HCT116 (cell line): ENCODE data around the gene GRIA1. TPM values are rescaled to one million over a fixed set of nuclear protein-coding genes. Genes with fewer than 3 reads are reported as not detected.

Experiments
- ATAC-seq: fragments of 200-7000 bp; cut with Tn5 transposase; 2 replicates; pipeline ENCODE4 v1.9.1; 2020; ENCODE audit warnings: mild to moderate bottlenecking, moderate library complexity
- BruUV-seq: library from RNA; stranded (reverse); fragments of 400-500 nt; replicated peaks from 2 replicates; lab custom pipeline; 2021; lab: Mats Ljungman, UMichigan
- CTCF ChIA-PET: fragments of 300-600 bp; sonication (Branson Sonifier 250); formaldehyde crosslinking; loops from one replicate; lab custom pipeline; 2021; ENCODE audit warnings: antibody characterized with exemption; lab: Charles Lee
- POLR2A ChIA-PET: fragments of 300-600, 350-600 bp; sonication (Branson Sonifier 250); formaldehyde crosslinking; loops from one replicate; lab custom pipeline; 2021; ENCODE audit warnings: antibody characterized with exemption; lab: Charles Lee
- RAD21 ChIA-PET, 2 experiments: fragments of 300-600 bp; sonication (Branson Sonifier 250); formaldehyde crosslinking; loops; one replicate each; lab custom pipeline; 2023; ENCODE audit warnings: low total read pairs in 2 of 2; ENCODE audit not compliant: uncharacterized antibody in 2 of 2, unreplicated experiment in 2 of 2, low non-redundant PET in 1 of 2; lab: Charles Lee
- DNase-seq: peaks from one replicate; pipeline ENCODE4 v3.0.0-alpha.2; 2010; ENCODE audit warnings: low read depth, low spot score
- H2AFZ ChIP-seq: fragments of 200-600 bp; shearing (Covaris generic), sonication (generic); 2 replicates; pipeline ENCODE4 v1.6.1; 2017; ENCODE audit warnings: low read depth, mixed run types, mixed read lengths, antibody characterized with exemption, low read length; ENCODE audit not compliant: poor library complexity, severe bottlenecking
- H3K27ac ChIP-seq: 2 replicates; pipeline ENCODE4 v1.5.1; 2012; ENCODE audit warnings: low read depth, low read length
- H3K27me3 ChIP-seq: fragments of 200-600 bp; sonication (generic); 2 replicates; pipeline ENCODE4 v1.6.1; 2016; ENCODE audit warnings: mixed run types, low read length, mixed read lengths; ENCODE audit not compliant: insufficient read depth
- H3K36me3 ChIP-seq, 2 experiments: fragments of 200-500 bp in 1 of 2; fragments of 200-600 bp in 1 of 2; sonication (Bioruptor generic) in 1 of 2; sonication (generic) in 1 of 2; 2 replicates each; pipeline versions ENCODE4 v1.5.1 to v1.6.1; 2014 to 2016; ENCODE audit warnings: low read length in 2 of 2, inconsistent platforms in 1 of 2, mixed read lengths in 1 of 2, mixed run types in 1 of 2; ENCODE audit not compliant: insufficient read depth in 2 of 2, control insufficient read depth in 1 of 2
- H3K4me1 ChIP-seq, 2 experiments: fragments of 200-600 bp in 1 of 2; sonication (generic) in 1 of 2; 2 replicates each; pipeline versions ENCODE4 v1.5.1 to v1.6.1; 2012 to 2017; ENCODE audit warnings: low read length in 2 of 2, inconsistent platforms in 1 of 2, mild to moderate bottlenecking in 1 of 2, mixed read lengths in 1 of 2, mixed run types in 1 of 2, moderate library complexity in 1 of 2; ENCODE audit not compliant: insufficient read depth in 2 of 2, control insufficient read depth in 1 of 2
- H3K4me2 ChIP-seq: fragments of 200-600 bp; sonication (generic); 2 replicates; pipeline ENCODE4 v1.6.1; 2017; ENCODE audit warnings: mixed run types, low read length, mixed read lengths
- H3K4me3 ChIP-seq, 2 experiments: fragments of 200-600 bp in 1 of 2; sonication (generic) in 1 of 2; replicated peaks in 1 of 2; 2 replicates each; pipeline ENCODE4 v1.5.1; 2011 to 2016; ENCODE audit warnings: low read length in 2 of 2, control low read depth in 1 of 2, low read depth in 1 of 2, mild to moderate bottlenecking in 1 of 2, mixed read lengths in 1 of 2, mixed run types in 1 of 2
- H3K79me2 ChIP-seq: fragments of 200-600 bp; sonication (generic); 2 replicates; pipeline ENCODE4 v1.6.1; 2017; ENCODE audit warnings: mild to moderate bottlenecking, mixed run types, low read length, moderate library complexity, mixed read lengths; ENCODE audit not compliant: insufficient read depth
- H3K9ac ChIP-seq: fragments of 200-600 bp; sonication (generic); 2 replicates; pipeline ENCODE4 v1.6.1; 2016; ENCODE audit warnings: low read length, mixed read lengths
- H3K9me2 ChIP-seq: fragments of 200-600 bp; sonication (generic), shearing (Covaris generic); 2 replicates; pipeline ENCODE4 v1.6.1; 2017; ENCODE audit warnings: mixed run types, mild to moderate bottlenecking, moderate library complexity; ENCODE audit not compliant: insufficient read depth
- H3K9me3 ChIP-seq, 2 experiments: fragments of 200-500 bp in 1 of 2; fragments of 200-600 bp in 1 of 2; sonication (Bioruptor generic) in 1 of 2; sonication (generic) in 1 of 2; 2 replicates each; pipeline ENCODE4 v1.6.1; 2014 to 2017; ENCODE audit warnings: low read length in 2 of 2, mixed read lengths in 2 of 2, inconsistent platforms in 1 of 2, low read depth in 1 of 2, mild to moderate bottlenecking in 1 of 2, mixed run types in 1 of 2, moderate library complexity in 1 of 2; ENCODE audit not compliant: control insufficient read depth in 1 of 2, insufficient read depth in 1 of 2
- H4K20me1 ChIP-seq: fragments of 200-600 bp; sonication (generic), shearing (Covaris generic); 2 replicates; pipeline ENCODE4 v1.6.1; 2017; ENCODE audit warnings: mixed run types, mild to moderate bottlenecking, moderate library complexity; ENCODE audit not compliant: insufficient read depth
- ATF3 ChIP-seq: IDR thresholded peaks from 2 replicates; pipeline ENCODE4 v1.6.1; 2012
- CBX3 ChIP-seq: IDR thresholded peaks from 2 replicates; pipeline ENCODE4 v1.6.1; 2012; ENCODE audit warnings: low read depth
- CEBPB ChIP-seq: IDR thresholded peaks from 2 replicates; pipeline ENCODE4 v1.6.1; 2012; ENCODE audit warnings: low read depth
- EGR1 ChIP-seq: IDR thresholded peaks from 2 replicates; pipeline ENCODE4 v1.6.1; 2012; ENCODE audit warnings: low read depth
- ELF1 ChIP-seq: IDR thresholded peaks from 2 replicates; pipeline ENCODE4 v1.6.1; 2012; ENCODE audit warnings: low read depth, borderline replicate concordance
- EZH2 ChIP-seq: fragments of 200-600 bp; sonication (generic); IDR thresholded peaks from 2 replicates; pipeline ENCODE4 v1.6.1; 2017; ENCODE audit warnings: antibody characterized with exemption, mixed run types
- FOSL1 ChIP-seq: IDR thresholded peaks from 2 replicates; pipeline ENCODE4 v1.6.1; 2012; ENCODE audit warnings: low read depth
- JUND ChIP-seq: IDR thresholded peaks from 2 replicates; pipeline ENCODE4 v1.6.1; 2012
- POLR2A ChIP-seq: IDR thresholded peaks from 2 replicates; pipeline ENCODE4 v1.7.0; 2011; ENCODE audit warnings: borderline replicate concordance; ENCODE audit not compliant: insufficient read depth, insufficient read length; ENCODE audit errors: extremely low read depth
- RAD21 ChIP-seq: IDR thresholded peaks from 2 replicates; pipeline ENCODE4 v1.6.1; 2012; ENCODE audit warnings: low read depth, mild to moderate bottlenecking
- REST ChIP-seq: IDR thresholded peaks from 2 replicates; pipeline ENCODE4 v1.6.1; 2012; ENCODE audit warnings: low read depth
- SIN3A ChIP-seq: IDR thresholded peaks from 2 replicates; pipeline ENCODE4 v1.6.1; 2012; ENCODE audit warnings: low read depth
- SP1 ChIP-seq: IDR thresholded peaks from 2 replicates; pipeline ENCODE4 v1.6.1; 2012; ENCODE audit warnings: low read depth
- SRF ChIP-seq: IDR thresholded peaks from 2 replicates; pipeline ENCODE4 v1.6.1; 2012; ENCODE audit warnings: low read depth
- TCF7L2 ChIP-seq: IDR thresholded peaks from 2 replicates; pipeline ENCODE4 v1.7.0; 2011; ENCODE audit warnings: borderline replicate concordance, inconsistent platforms; ENCODE audit not compliant: insufficient read depth, insufficient read length; ENCODE audit errors: extremely low read depth
- YY1 ChIP-seq: IDR thresholded peaks from 2 replicates; pipeline ENCODE4 v1.6.1; 2011; ENCODE audit warnings: low read length, low read depth, moderate library complexity, mild to moderate bottlenecking; ENCODE audit not compliant: insufficient replicate concordance; ENCODE audit errors: extremely low read depth
- ZFX ChIP-seq: fragments of 450-650 bp; IDR thresholded peaks from 2 replicates; pipeline ENCODE4 v1.6.1; 2017
- ZNF274 ChIP-seq: fragments of 200-500 bp; sonication (Bioruptor generic); IDR thresholded peaks from 2 replicates; pipeline ENCODE4 v1.6.1; 2014; ENCODE audit warnings: mild to moderate bottlenecking, low read depth, low read length, inconsistent platforms
- intact Hi-C: fragments of 100-400 bp; cut with micrococcal nuclease; formaldehyde crosslinking; loops from 2 replicates; pipeline ENCODE4 v1.10.0; 2022
- total RNA-seq: library from RNA; stranded (reverse); gene quantifications from one replicate; pipeline ENCODE4 v1.2.1, GENCODE V29; 2021; ENCODE audit not compliant: unreplicated experiment
- TF ChIP-seq, protein P1 (sequence below), 3 experiments: fragments of 200-600 bp in 1 of 3; sonication (generic) in 1 of 3; IDR thresholded peaks in 2 of 3; conservative IDR thresholded peaks in 1 of 3; 2 replicates each; pipeline ENCODE4 v1.5.1; 2012 to 2017; ENCODE audit warnings: low read depth in 2 of 3, low read length in 2 of 3, antibody characterized with exemption in 1 of 3, borderline replicate concordance in 1 of 3, control low read depth in 1 of 3, mild to moderate bottlenecking in 1 of 3, mixed read lengths in 1 of 3, mixed run types in 1 of 3, moderate library complexity in 1 of 3; ENCODE audit not compliant: insufficient read depth in 1 of 3

Gene GRIA1
- total RNA-seq, 1 experiment from 2014 or later: not detected

GRCh38 chr5:153458268-153458667 lies 32.2 kb upstream of the GRIA1 start:
- Histone ChIP-seq H3K36me3 (no peaks in the 10 kb centered on the region), H3K27ac (no peak overlapping the region), H3K9me2 (no peaks in the 10 kb centered on the region), H3K27me3 (peaks cover 27% of the 10 kb centered on the region), H4K20me1 (no peaks in the 10 kb centered on the region), H3K4me2 (no peak overlapping the region), H3K4me1 (no peaks in the 10 kb centered on the region), H3K9me3 (no peaks in the 10 kb centered on the region), H3K4me3 (no peak overlapping the region), H2AFZ (no peak overlapping the region), H3K79me2 (no peaks in the 10 kb centered on the region), H3K9ac (no peak overlapping the region)
- RAD21 ChIA-PET: no interaction called here
- POLR2A ChIA-PET: no interaction called here
- no TSS peak for BruUV-seq
- TF ChIP-seq EGR1 (no peak), POLR2A (no peak), JUND (no peak), EZH2 (no peak), SIN3A (no peak), CBX3 (no peak), FOSL1 (no peak), CEBPB (no peak), SRF (no peak), SP1 (no peak), ATF3 (no peak), ELF1 (no peak), ZFX (no peak), REST (no peak), RAD21 (no peak), ZNF274 (no peak), YY1 (no peak), TCF7L2 (no peak)
- TF ChIP-seq, protein P1, sequence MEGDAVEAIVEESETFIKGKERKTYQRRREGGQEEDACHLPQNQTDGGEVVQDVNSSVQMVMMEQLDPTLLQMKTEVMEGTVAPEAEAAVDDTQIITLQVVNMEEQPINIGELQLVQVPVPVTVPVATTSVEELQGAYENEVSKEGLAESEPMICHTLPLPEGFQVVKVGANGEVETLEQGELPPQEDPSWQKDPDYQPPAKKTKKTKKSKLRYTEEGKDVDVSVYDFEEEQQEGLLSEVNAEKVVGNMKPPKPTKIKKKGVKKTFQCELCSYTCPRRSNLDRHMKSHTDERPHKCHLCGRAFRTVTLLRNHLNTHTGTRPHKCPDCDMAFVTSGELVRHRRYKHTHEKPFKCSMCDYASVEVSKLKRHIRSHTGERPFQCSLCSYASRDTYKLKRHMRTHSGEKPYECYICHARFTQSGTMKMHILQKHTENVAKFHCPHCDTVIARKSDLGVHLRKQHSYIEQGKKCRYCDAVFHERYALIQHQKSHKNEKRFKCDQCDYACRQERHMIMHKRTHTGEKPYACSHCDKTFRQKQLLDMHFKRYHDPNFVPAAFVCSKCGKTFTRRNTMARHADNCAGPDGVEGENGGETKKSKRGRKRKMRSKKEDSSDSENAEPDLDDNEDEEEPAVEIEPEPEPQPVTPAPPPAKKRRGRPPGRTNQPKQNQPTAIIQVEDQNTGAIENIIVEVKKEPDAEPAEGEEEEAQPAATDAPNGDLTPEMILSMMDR (IDR thresholded peaks at IDR 0.05 in 2 of 3, conservative IDR thresholded peaks at IDR 0.05 in 1 of 3; ENCODE audit: borderline replicate concordance in 1 of 3, insufficient read depth in 1 of 3, low read depth in 2 of 3, low read length in 2 of 3): no peak
- no peak for ATAC-seq
- intact Hi-C loops: no loop called here
- no peak for DNase-seq
- CTCF ChIA-PET: no interaction called here
